Endometrial microvascular endothelial cells (primary cell): ENCODE measurements around the gene PSMB2. TPM values are rescaled to one million over a fixed set of nuclear protein-coding genes. Genes with fewer than 3 reads are reported as not detected.
"Not testable (repeated sequence)": the region's sequence is repeated elsewhere in the genome, so short reads cannot be mapped to it uniquely, and the experiment has no call there.

Experiments
- in situ Hi-C: cut with HindIII; loops from 2 replicates; pipeline ENCODE4 v1.10.0; 2017; ENCODE audit warnings: low sequenced_read_pairs, low pct_unique_long_range_greater_than_20kb; ENCODE audit errors: inconsistent ontology term
- total RNA-seq: library from RNA; depleted of rRNA; stranded (reverse); fragments of >200 nt; gene quantifications from one replicate; pipeline ENCODE4 v1.2.3, GENCODE V29; 2015; ENCODE audit errors: inconsistent ontology term

The PSMB2 gene
- total RNA-seq, 1 donor from 2014 or later = 102 TPM

GRCh38 chr1:35599411-35599810, 41.9 kb downstream of the PSMB2 start:
- in situ Hi-C loops = no loop called here

DNA sequence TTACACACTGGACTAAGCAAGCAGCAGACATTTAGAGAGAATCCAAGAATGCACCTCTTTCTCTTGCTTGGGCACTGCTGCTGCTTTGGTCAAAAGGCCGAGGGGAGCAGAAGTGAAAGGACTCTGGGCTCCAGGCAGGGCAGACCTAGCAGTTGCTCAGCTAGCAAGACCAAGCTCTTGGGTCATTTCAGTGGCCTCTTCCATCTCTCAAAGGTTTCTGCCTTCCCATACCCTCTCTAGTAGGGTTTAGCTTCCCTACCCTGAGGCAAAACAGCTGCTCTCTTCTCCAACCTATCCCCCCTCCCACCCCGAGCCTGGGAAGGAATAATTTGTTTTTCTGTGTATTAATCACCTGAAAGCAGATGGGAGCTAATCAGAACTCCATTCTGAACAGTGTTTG, 42.4 kb downstream of the PSMB2 start:
- in situ Hi-C loops = no loop called here

DNA sequence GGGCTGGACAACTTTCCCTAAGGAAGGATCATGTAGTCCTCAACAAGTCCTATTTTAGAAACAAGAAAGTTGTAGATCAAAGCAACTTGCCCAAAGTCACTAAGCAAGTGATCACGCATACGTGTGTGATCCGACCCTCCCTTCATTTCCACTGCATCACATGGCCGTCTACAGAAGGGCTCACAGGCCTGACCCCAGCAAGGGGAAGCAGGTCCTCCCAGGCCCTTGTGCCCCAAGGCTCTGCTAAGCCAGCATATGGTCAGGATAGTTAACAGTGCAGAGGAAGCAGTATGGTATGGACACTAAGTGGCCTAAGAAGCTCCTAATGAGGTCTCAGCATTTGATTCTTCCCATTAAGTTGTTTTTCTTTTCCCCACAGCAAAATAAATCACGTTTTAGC, 43.5 kb downstream of the PSMB2 start:
- in situ Hi-C loops = no loop called here

GRCh38 chr1:35595684-35596083, 45.6 kb downstream of the PSMB2 start:
- in situ Hi-C loops = no loop called here

- in situ Hi-C loops = no loop called here
Measured at GRCh38 chr1:35594005-35594760, 47.1 kb downstream of the PSMB2 start.

DNA sequence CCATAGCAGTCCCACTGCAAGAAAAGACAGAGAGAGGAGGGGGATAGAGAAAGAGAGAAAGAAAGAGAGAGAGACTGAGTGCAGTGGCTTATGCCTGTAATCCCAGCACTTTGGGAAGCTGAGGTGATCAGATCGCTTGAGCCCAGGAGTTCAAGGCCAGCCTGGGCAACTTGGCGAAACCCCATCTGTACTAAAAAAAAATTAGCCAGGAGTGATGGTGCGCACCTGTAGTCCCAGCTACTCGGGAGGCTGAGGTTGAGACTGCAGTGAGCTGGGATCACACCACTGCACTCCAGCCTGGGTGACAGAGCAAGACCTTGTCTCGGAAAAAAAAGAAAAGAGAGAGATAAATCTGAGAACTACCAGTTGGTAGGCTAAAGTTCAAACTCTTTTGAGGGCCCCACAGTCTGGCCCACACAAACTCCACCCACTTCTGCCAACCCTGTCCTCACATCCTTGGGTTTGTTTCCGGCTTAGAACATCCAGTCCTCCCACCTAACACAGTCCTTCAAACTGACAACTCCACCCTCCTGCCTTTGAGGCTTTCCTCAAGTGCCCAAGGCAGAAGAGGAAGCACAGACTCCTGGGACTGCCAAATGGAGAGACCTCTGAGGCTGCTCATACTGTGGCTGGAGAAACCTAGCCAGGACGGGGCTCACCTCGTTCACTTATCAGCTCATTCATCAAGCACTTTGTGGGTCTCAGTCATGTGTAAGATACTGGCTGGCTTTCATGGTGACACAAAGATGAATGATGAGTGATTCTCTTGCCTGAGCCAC, 48.1 kb downstream of the PSMB2 start:
- in situ Hi-C loops = no loop called here

- in situ Hi-C loops = no loop called here
Measured at GRCh38 chr1:35591211-35591610, 50.1 kb downstream of the PSMB2 start.

- in situ Hi-C loops = no loop called here
Measured at GRCh38 chr1:35590476-35591040, 50.8 kb downstream of the PSMB2 start.

GRCh38 chr1:35589516-35590427, 51.6 kb downstream of the PSMB2 start:
- in situ Hi-C loops = no loop called here

DNA sequence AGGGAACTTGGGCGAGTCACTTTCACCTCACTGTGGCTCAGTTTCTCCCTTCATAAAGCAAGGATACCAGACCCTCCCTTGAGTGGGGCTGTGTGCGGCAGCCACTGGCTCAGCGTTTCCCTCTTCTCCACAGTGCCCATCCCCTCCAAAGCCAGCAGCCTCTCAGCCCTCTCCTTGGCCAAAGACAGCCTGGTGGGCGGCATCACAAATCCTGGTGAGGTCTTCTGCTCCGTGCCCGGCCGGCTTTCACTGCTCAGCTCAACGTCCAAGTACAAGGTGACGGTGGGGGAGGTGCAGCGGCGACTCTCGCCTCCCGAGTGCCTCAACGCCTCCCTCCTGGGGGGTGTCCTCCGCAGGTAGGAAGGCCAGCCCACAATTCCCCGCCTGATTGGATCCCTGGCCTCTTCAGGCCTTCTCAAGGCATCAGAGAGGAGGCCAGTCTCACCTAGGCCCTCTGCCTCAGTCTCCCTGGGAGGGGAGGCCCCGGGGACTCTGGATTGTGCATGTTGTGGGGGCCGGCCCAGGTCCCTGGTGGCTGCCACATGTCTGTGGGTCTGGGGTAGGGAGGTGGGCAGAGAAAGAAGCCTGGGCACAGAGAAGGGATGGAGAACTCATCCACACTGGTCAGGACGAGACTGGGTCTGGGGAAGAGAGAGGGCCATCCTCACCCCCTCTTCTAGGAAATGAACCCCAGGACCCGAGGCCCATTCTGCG, 53.0 kb downstream of the PSMB2 start:
- in situ Hi-C loops = no loop called here

DNA sequence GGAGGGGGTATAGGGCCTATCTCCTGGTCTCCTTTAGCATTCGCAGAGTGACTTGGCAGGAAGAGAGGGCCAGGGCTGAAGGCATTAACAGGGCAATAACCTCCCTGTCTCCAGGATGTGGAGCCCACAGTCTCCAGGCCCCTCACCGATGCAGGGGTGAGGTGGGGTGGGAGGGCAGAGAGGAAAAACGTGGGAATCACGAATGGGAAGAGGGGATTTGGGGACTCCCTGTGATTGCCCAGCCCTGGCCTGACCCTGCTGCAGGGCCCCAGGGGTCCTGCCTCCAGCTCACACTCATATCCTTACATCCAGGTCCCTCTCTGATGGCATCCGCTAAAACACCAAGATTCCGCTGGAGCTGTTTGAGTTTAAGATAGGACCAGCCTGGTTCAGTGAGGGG, 53.6 kb downstream of the PSMB2 start:
- in situ Hi-C loops = no loop called here

DNA sequence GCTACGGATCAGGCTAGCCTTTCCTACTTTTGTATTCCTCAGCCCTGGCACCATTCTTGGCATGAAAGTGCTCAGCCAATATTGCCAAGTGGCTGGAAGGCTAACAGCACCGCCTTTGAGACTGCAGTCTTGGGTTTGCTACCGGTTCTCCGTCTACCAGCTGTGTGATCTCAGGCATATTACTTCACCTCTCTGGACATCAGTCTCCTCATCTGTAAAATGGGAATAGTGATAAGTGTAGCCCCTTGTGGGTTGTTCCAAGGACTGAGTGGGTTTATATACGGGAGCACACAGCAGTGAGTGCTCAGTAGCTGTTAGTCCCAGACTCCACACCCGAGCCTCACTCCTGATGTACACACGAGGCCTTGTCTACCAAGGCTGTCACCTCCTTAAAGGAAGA, 54.5 kb downstream of the PSMB2 start:
- in situ Hi-C loops = no loop called here

- in situ Hi-C loops = not testable (repeated sequence)
Measured at GRCh38 chr1:35585805-35586204, 55.5 kb downstream of the PSMB2 start.

DNA sequence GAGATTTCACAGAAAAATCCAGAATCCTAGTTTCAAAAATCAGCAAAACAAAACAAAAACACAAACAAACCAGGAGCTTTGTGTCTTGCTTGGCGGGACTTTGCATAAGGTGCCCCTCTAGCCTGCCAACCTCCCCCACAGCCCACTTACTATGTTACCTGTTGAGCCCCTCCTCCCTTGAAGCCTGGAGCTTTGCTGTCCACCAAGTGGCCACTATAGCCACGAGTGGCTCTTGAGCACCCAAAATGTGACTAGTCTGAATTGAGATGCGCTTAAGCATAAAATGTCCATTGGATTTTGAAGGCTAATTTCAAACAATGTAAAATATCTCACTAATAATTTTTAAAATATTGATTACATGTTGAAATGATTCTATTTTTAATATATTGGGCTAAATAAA, 56.0 kb downstream of the PSMB2 start:
- in situ Hi-C loops = no loop called here

- in situ Hi-C loops = not testable (repeated sequence)
Measured at GRCh38 chr1:35581621-35582020, 59.7 kb downstream of the PSMB2 start.

DNA sequence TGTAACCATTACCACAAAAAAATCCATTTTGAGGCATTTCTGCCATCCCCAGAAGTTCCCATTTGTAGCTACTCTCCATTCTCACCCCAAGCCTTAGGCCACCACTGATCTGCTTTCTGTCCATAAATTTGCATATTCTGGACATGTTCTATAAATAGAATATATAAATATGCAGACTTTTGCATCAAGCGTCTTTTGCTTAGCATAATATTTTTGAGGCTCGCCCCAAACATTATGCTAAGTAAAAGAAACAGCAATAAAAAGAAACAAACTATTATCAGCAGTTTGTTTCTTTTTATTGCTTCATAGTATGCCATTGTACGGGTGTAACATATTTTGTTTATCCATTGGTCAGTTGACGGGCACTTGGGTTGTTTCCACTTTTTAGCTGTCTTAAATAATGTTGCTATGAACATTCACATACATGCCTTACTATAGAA, 60.4 kb downstream of the PSMB2 start:
- in situ Hi-C loops = no loop called here

DNA sequence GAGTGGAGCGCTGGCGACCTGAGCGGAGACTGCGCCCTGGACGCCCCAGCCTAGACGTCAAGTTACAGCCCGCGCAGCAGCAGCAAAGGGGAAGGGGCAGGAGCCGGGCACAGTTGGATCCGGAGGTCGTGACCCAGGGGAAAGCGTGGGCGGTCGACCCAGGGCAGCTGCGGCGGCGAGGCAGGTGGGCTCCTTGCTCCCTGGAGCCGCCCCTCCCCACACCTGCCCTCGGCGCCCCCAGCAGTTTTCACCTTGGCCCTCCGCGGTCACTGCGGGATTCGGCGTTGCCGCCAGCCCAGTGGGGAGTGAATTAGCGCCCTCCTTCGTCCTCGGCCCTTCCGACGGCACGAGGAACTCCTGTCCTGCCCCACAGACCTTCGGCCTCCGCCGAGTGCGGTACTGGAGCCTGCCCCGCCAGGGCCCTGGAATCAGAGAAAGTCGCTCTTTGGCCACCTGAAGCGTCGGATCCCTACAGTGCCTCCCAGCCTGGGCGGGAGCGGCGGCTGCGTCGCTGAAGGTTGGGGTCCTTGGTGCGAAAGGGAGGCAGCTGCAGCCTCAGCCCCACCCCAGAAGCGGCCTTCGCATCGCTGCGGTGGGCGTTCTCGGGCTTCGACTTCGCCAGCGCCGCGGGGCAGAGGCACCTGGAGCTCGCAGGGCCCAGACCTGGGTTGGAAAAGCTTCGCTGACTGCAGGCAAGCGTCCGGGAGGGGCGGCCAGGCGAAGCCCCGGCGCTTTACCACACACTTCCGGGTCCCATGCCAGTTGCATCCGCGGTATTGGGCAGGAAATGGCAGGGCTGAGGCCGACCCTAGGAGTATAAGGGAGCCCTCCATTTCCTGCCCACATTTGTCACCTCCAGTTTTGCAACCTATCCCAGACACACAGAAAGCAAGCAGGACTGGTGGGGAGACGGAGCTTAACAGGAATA, 64.0 kb downstream of the PSMB2 start:
- in situ Hi-C loops = no loop called here

DNA sequence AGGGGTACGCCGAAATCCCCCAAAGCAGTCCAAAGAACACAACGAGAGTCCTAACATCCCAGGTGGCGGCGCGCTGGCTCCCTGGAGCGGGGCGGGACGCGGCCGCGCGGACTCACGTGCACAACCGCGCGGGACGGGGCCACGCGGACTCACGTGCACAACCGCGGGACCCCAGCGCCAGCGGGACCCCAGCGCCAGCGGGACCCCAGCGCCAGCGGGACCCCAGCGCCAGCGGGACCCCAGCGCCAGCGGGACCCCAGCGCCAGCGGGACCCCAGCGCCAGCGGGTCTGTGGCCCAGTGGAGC, 64.6 kb downstream of the PSMB2 start:
- in situ Hi-C loops = not testable (repeated sequence)
